Prostate gland (tissue), 2 donors: ENCODE results near the gene OSMR.

Experiments
- CTCF ChIP-seq, 4 experiments: fragments of 200-600 bp in 2 of 4; fragments of 450-650 bp in 2 of 4; sonication (generic) in 2 of 4; IDR thresholded peaks; 1 replicate in 3 of 4; 2 replicates in 1 of 4; pipeline ENCODE4 v1.5.1; 2016 to 2019; ENCODE audit warnings: antibody characterized with exemption in 4 of 4, mild to moderate bottlenecking in 2 of 4, moderate library complexity in 2 of 4
- POLR2A ChIP-seq: fragments of 450-650 bp; IDR thresholded peaks from one replicate; pipeline ENCODE4 v1.6.1; 2016; ENCODE audit warnings: antibody characterized with exemption, mild to moderate bottlenecking

GRCh38 chr5:38835887-38836286 lies 9.9 kb upstream of the OSMR start:
- TF ChIP-seq CTCF (IDR thresholded peaks at IDR 0.05) (no peak), POLR2A (no peak)
